Stimulated activated CD4-positive, alpha-beta T cell treated with anti-CD3 and anti-CD28 coated beads, Interleukin-2, amount 100 ng/mL, for 4 hours (primary cell): ENCODE measurements around the gene FBXL15.

Experiments used
- DNase-seq: peaks from one replicate; pipeline ENCODE4 v3.0.0-alpha.2; 2020; ENCODE audit warnings: low read depth

The FBXL15 gene

DNA sequence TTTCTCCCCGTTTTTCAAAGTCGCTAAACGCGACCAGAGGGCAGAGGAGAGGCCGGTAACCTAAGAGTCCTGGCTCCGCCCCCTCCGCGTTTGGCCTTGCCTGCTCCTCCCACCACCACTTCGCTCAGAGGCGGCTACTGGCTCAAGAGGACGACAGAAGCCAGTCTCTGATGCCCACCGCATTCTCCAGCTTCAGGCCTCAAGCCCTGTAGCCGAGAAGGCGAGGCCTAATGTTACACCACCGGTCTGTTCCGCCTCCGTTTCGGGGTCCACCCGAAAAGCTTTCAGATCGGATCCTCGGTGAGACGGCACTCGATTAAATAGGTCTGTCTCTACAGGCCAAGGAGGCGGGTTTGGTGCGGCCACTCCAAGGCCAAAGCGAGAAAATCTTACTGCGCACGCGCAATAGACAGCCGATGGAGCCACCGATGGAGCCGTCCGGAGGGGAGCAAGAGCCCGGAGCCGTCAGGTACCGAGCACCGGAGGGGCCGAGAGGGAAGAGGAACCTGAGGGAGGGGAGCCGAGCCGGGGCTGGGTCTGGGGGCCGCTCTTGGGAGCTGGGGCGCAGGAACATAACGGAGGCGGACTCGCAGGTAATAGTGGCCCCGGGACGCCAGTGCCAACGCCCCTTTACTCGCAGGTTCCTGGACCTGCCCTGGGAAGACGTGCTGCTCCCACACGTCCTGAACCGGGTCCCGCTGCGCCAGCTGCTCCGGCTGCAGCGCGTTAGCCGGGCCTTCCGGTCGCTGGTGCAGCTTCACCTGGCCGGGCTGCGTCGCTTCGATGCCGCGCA is at the start of gene FBXL15:
Gene FBXL15 (plus strand): TSS at position 123 of the 793 bp plus-strand sequence. CDS start 294 bp downstream, at position 417.
- DNase-seq = peak; percentile 88

- DNase-seq = no peak
Observed at GRCh38 chr10:102371295-102371694, 49.3 kb upstream of the FBXL15 start.

DNA sequence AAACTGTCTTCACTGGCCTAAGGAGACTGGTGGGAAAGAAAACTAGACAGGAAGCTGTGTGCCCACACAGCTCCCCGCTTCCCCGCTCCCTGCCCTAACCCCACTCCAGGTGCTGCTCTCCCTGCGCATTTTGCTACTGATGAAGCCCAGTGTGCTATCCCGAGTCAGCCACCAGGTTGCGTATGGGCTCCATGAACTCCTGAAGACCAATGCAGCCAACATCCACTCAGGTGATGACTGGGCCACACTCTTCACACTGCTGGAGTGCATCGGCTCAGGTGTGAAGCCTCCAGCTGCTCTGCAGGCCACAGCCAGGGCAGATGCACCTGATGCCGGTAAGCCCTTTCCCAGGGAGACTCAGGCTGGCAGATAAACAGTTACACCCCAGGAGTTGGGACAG is 45.4 kb upstream of the FBXL15 start:
- DNase-seq = no peak

DNA sequence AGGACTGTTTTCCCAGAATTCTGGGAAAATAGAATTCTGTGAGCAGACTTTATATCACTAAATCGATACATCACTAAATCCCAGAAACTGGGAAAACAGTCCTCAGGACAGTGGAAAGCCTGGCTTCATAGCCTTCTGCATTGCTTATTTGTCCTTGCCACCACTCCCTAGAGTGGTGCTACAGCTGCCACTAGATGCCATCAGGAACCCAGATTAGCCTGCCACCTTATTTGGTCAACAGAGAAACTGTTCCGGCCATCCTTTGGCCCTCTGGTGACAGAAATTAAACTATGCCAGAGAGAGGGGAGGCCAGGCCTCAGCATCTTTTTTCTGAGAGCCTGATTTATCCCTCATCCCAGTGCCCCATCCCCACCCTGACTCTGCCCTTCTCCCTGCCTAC is 44.8 kb upstream of the FBXL15 start:
- no peak for DNase-seq

- no peak for DNase-seq
Observed at GRCh38 chr10:102376901-102377300, 43.7 kb upstream of the FBXL15 start.

GRCh38 chr10:102379383-102379782 is 41.3 kb upstream of the FBXL15 start:
- DNase-seq = no peak

DNA sequence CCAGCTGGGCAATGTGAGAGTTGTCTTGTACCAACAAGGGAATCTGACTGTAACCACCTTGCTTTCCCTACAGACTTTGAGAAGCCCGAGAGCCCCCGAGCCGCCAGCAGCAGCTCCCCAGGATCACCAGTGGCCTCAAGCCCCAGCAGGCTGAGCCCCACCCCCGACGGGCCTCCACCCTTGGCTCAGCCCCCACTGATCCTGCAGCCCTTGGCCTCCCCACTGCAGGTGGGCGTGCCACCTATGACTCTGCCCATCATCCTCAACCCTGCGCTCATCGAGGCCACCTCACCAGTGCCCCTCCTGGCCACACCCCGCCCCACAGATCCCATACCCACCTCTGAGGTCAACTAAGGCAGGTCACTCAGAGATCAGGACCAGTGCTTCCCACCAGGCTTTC is 38.7 kb upstream of the FBXL15 start:
- DNase-seq = no peak

DNA sequence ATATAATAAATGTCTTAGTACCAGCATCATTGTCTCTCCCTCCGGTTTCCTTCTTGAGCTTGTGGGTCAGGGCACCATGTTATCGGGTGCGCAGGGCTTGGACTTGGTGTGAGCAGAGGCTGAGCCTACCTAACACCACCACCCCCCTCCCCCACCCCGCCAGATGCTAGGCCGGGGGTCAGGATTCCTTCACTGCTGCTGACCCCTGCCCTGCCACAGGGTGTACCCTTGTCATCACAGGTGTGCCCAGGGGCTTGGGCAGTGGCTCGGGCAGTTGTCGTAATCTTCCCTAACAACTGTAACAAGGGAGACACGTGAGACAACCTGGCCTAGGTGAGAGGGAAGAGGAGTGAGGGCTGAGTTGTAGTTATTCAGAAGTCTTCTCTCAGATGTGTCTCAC is 37.8 kb upstream of the FBXL15 start:
- DNase-seq = no peak

DNA sequence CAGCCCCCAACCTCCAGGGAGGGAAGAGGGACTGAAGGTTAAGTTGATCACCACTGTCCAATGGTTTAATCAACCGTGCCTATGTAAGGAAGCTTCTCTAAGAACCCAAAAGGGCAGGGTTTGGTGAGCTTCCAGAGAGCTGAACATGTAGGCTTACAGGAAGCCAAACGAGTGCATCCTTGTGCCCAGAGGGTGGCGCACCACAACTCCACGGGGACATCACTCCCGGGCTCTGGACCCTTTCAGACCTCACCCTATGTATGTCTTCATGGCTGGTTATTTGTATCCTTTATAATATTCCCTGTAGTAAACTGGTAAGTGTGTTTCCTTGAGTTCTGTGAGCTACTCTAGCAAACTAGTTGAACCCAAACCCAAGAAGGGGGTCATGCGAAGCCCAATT is 36.6 kb upstream of the FBXL15 start:
- DNase-seq = no peak

GRCh38 chr10:102384606-102385429 is 35.8 kb upstream of the FBXL15 start:
- DNase-seq = no peak

GRCh38 chr10:102389894-102390293 is 30.7 kb upstream of the FBXL15 start:
- no peak for DNase-seq

- no peak for DNase-seq
Observed at GRCh38 chr10:102392306-102392705, 28.3 kb upstream of the FBXL15 start.

DNA sequence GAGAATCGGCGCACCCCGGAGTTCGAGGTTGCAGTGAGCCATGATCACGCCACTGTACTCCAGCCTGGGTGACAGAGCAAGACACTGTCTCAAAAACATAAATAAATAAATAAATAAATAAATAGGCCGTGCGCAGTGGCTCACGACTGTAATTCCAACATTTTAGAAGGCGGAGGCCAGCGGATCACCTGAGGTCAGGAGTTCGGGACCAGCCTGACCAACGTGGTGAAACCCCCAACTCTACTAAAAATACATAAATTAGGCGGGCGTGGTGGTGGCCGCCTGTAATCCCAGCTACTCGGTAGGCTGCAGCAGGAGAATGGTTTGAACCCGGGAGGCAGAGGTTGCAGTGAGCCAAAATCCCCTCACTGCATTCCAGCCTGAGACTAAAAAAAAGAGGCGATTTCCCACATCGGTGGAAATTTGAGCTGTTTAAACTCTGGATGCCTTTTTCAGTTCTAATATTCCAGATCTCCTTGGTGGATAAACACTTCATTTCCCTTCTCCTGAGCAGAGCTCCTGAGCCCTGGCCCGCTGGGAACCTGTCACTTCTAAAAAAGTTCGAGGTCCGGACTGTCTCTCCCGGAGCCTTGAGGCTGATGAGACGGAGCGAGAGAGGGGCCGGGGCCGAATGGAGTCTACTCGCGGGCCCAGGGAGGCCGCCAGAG is 27.1 kb upstream of the FBXL15 start:
- no peak for DNase-seq

GRCh38 chr10:102394079-102394800 is 26.4 kb upstream of the FBXL15 start:
- peak; percentile 98 for DNase-seq

DNA sequence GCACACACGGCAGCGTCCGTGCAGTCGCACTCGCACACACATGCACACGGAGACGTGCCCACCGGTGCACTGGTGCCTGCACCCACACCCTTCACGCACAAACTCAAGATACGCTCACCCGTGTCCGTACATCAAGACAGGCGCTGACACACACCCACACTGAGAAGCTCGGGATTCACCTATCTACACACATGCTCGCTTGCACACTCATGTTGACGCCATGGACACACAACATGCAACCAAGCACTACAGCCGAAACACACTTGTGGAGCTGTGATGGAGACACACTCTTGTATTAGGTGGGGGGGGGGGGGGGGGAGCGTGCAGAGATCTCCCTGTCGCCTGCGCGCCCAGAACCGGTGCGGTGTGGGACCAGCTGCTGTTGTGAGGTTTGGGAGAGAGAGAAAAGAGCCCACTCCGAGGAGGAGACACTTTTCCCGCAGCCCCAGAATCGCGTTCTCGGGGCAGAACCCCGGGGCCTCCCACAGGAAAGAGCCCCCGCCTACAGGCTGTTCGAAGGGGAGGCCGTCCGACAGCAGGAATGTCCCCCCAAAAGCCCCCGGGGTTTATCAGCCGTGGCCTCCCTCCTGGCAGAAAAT is 25.7 kb upstream of the FBXL15 start:
- peak; percentile 46 for DNase-seq

- DNase-seq = peak; percentile 88
Observed at GRCh38 chr10:102395400-102396316, 25.0 kb upstream of the FBXL15 start, which contains the start of gene NFKB2. Gene NFKB2 (plus strand): TSS chr10:102395705. CDS start chr10:102395960, 255 bp downstream.

GRCh38 chr10:102396317-102396650 is 24.4 kb upstream of the FBXL15 start:
- no peak for DNase-seq

DNA sequence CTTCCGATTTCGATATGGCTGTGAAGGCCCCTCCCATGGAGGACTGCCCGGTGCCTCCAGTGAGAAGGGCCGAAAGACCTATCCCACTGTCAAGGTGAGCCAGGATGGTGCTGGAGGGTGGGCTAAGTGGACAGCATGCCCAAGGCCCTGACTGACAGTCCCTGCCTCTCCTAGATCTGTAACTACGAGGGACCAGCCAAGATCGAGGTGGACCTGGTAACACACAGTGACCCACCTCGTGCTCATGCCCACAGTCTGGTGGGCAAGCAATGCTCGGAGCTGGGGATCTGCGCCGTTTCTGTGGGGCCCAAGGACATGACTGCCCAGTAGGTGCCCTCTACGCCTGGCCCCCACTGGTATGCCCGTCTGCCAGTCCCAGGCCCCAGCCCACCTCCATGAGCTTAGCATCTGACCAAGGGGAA is 23.9 kb upstream of the FBXL15 start:
- DNase-seq = no peak

DNA sequence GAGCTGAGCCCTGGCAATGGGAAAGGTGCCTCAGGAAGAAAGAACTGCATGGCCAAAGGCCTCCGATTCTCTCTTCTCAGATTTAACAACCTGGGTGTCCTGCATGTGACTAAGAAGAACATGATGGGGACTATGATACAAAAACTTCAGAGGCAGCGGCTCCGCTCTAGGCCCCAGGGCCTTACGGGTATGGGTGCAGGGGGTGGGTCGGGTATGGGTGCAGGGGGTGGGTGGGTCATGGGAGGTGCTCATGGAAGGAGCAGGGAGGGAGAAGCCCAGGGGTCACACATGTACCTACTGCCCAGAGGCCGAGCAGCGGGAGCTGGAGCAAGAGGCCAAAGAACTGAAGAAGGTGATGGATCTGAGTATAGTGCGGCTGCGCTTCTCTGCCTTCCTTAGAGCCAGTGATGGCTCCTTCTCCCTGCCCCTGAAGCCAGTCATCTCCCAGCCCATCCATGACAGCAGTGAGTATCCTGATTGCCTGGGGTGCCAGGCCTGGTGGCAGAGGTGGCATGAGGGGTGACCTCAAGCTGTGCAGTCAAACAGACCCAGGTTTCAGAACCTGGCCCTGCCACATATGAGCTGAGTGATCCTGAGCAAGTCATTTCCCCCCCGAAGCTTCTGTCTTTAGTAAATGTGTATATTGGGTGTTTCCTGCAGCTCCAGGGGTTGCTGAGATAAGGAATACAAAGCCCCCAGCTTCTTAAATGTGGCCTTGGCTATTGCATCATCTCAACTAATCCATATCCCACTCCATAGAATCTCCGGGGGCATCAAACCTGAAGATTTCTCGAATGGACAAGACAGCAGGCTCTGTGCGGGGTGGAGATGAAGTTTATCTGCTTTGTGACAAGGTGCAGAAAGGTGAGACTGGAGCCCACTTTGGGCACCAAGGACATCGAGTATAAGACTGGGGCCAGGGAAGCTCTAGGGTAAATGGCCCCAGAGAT is 23.1 kb upstream of the FBXL15 start:
- DNase-seq = no peak
